Activated CD8-positive, alpha-beta memory T cell treated with anti-CD3 and anti-CD28 coated beads, Interleukin-2, amount 50 U/mL, for 4 hours (primary cell): ENCODE data around the gene KCTD11.
"Not testable (repeated sequence)": the region's sequence is repeated elsewhere in the genome, so short reads cannot be mapped to it uniquely, and the experiment has no call there.

Experiments used
- DNase-seq: peaks from one replicate; pipeline ENCODE4 v3.0.0-alpha.2; 2020

KCTD11 gene

DNA sequence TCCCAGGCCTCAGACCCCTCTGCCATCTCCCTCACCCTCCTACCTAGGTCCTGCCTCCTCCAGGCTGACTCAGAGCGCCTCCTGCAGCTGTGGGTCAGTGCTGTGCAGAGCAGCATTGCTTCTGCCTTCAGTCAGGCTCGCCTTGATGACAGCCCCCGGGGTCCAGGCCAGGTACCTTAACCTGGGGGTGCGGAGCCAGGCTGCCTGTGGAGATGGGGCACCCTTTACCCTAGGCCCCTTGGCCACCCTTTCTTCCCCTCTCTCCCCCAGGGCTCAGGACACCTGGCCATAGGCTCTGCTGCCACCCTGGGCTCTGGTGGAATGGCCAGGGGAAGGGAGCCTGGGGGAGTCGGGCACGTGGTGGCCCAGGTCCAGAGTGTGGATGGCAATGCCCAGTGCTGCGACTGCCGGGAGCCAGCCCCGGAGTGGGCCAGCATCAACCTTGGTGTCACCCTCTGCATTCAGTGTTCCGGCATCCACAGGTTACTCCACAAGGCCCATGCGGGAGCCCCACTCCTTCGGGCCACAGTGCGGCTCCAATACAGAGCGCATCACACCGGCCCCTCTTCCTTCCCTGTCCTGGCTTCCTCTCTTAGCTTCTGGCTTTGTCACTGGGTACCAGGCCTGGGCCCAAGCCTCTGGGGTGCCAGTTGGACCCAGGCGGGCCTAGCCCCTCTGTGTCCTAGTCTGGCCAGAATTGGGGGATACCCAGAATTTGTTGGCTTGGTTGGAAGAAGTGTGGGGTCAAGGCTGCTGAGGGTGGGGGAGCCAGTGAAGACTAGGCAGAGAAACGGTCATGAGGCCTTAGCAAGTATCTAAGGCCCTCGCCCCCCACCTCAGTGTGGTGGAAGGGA, 5.0 kb upstream of the KCTD11 start:
- DNase-seq = no peak

DNA sequence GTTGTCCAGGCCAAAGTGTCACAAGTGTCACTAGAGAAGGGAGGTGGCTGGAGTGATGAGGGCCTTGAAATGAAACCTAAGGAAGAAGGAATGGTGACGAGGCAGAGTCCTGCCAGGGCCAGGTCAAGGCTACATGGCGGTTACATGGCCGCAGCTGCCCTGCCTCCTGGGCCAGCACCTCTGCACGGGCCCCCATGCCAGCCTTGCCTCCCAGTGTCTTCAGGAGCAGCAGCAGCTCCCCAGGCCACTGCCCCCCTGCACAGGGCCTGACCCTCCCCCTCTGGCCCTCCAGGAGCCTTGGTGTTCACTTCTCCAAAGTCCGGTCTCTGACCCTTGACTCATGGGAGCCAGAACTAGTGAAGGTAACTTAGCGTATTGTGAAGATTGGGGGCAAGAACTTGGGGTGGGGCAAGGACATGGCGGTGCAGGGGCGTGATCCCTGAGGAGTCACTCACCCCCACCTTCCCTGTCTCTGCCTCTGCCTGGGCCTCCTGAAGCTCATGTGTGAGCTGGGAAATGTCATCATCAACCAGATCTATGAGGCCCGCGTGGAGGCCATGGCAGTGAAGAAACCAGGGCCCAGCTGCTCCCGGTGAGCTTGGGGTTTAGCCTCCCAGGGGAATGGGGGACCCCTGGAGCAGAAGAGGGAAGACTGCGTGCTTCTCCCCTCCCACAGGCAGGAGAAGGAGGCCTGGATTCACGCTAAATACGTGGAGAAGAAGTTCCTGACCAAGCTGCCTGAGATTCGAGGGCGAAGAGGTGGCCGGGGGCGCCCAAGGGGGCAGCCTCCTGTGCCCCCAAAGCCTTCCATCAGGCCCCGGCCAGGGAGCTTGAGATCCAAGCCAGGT, 4.1 kb upstream of the KCTD11 start:
- no peak for DNase-seq

DNA sequence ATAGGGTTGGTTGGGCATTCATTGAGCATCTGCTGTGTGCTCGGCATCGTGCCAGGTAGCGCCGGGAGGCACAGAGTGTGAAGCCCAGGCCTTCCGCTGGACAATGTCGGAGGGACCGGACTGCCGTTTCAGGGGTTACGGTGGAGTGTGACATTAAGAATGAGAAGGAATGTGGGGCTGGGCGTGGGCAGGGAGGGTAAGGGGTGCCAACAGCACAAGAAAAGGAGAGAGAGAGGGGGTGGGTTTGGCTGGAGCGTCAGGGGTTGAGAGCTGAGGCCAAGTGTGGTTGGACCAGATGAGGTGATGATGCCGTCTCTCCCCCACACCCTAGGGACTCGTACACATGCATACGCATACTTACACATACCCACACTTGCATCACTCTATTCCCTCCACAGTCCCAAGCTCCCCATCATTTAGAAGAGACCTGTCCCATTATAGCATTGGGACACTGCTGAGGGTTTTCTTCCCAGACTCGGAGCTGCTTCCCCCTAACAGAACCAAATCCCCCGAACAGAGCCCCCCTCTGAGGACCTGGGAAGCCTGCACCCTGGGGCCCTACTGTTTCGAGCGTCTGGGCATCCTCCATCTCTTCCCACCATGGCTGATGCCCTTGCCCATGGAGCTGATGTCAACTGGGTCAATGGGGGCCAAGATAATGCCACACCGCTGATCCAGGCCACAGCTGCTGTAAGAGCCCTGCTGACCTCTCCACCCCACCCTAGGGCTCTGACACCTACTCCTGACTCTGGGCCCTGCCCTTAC, 3.3 kb upstream of the KCTD11 start:
- DNase-seq = no peak

DNA sequence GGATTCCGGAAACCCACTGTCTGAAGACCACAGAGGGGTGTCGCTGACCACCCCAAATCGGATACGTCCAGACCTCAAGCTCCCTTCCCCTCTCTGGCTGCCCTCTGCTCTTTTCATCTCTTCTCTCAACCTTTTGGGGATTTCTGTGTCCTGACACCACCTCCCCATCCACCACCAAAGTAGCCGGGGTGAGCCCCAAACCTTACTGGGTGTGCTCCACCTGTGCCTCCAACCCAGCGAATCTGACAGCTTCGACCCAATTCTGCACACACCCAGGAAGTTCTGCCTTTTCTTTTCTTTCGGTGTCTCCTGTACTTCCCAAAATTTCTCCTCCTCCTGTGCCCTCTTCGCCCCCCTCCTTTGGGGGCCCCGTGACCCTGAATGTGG, 534 bp downstream of the KCTD11 start:
- no peak for DNase-seq

DNA sequence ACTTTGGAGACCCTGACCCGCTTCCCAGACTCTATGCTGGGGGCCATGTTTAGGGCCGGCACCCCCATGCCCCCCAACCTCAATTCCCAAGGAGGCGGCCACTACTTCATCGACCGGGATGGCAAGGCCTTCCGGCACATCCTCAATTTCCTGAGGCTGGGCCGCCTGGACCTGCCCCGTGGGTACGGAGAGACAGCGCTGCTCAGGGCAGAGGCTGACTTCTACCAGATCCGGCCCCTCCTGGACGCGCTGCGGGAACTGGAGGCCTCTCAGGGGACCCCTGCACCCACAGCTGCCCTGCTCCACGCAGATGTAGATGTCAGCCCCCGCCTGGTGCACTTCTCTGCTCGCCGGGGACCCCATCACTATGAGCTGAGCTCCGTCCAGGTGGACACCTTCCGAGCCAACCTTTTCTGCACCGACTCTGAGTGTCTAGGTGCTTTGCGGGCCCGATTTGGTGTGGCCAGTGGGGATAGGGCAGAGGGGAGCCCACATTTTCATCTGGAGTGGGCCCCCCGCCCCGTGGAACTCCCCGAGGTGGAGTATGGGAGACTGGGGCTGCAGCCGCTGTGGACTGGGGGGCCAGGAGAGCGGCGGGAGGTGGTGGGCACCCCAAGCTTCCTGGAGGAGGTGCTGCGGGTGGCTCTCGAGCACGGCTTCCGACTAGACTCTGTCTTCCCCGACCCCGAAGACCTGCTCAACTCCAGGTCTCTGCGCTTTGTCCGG, 1.1 kb downstream of the KCTD11 start:
- no peak for DNase-seq

DNA sequence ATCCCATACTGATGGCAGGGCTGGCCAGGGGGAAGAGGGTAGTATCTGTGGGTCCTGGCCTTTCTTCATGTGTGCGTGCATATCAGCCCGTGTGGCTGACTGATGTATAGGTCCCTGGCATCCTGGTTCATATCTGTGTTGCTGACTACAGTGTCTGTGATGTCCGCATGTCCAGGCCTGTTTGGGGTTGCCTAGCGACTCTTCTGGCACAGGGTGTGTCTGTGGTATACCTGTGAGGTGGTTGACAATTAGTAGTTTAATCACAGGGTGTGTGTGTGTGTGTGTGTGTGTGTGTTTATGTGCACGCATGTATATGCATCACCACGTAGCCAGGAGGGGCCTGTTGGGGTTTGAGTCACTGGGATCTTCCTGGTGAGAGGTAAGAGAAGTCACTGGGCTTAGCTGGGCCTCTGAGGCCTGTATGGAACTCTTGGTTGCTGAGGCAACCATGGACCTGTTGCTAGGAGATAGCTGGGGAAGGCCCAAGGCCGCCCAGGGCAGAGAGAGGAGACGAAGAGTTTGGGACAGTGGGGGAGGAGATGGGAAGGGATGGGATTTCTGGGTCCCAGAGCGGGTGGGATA, 2.4 kb downstream of the KCTD11 start:
- no peak for DNase-seq

DNA sequence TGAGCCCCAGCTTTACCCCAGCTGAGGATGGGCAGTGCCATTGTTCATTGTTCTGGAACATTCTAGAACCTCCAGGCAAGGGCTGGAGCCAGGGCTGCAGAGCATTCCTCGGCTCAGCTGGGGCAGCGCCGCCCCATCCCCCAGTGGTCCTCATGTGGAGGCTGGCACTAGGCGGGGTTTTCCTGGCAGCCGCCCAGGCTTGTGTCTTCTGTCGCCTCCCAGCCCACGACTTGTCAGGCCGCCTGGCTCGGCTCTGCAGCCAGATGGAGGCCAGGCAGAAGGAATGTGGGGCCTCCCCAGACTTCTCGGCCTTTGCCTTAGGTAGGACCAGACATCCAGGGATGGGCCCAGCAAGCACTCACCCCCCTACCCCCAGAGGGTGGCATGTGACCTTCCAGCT, 3.1 kb downstream of the KCTD11 start, which contains the start of gene TMEM95:
TMEM95 (plus strand) TSS at position 104 of the 400 bp plus-strand sequence; CDS start at position 153, 49 bp downstream.
- no peak for DNase-seq

DNA sequence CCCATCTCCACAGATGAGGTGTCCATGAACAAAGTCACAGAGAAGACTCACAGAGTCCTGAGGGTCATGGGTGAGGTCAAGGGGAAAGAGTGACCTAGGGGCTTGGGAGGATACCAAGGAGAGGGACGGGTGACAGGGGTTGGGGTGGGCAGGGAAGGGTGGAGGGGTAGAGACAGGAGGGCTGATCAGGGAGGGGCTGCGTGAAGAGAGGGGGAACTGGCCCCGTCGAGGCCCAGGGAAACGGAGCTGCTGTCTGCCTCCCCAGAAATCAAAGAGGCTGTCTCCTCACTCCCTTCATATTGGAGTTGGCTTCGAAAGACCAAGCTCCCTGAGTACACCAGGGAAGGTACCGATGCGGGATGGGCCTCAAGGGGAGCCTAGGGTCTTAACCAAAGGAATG, 3.6 kb downstream of the KCTD11 start:
- DNase-seq = no peak

DNA sequence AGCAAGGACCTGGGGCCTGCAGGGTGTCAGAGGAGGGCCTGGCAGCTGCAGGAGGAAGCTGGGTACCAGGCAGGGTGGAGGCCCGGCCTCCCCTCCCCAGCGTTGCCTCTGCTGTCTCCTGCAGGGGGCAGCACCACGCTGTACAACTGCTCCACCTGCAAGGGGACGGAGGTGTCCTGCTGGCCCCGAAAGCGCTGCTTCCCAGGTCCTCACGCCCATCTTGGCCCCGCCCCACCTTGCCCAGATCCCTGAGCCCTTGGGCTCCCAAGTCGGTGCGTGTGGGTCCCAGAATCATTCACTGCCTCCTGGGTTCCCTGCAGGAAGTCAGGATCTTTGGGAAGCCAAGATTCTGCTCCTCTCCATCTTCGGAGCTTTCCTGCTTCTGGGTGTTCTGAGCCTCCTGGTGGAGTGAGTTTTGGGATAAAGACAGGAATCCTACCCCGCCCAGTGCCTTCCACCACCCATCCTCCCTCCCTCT, 4.1 kb downstream of the KCTD11 start:
- DNase-seq = peak; percentile 84

DNA sequence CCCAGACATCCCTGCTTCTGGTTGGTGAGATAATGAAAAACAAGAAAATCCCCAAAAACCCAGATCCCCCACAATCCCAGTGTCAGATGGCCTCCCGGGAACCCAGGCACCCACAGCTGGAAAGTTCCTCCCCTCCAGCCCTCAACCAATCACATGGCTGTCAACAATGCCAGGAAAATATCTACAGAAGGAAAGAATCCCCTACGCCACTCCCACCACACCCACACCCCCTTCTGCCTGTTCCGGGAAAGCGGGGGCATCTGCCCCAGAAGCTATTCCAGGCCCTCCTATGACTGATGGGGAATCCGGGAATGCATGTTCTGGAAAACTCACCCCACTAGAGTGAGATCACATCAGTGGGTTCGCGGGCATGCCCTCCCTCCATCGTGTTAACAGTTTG, 4.8 kb downstream of the KCTD11 start:
- no peak for DNase-seq

DNA sequence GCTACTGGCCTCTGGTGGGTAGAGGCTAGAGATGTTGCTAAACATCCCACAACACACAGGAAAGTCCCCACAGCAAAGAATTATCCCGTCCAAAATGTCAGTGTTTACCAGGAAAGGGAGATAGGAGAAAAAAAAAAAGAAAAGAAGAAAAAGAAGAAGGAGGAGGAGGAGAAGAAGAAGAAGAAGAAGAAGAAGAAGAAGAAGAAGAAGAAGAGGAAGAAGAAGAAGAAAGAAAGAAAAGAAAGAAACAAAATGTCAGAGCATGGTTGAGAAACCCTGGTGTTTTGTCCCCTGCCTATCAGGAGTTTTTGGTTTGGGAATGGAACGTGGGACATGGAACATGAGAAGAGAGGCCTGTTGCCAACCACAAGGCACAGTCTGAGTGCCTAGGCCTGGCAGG, 5.4 kb downstream of the KCTD11 start:
- no peak for DNase-seq

DNA sequence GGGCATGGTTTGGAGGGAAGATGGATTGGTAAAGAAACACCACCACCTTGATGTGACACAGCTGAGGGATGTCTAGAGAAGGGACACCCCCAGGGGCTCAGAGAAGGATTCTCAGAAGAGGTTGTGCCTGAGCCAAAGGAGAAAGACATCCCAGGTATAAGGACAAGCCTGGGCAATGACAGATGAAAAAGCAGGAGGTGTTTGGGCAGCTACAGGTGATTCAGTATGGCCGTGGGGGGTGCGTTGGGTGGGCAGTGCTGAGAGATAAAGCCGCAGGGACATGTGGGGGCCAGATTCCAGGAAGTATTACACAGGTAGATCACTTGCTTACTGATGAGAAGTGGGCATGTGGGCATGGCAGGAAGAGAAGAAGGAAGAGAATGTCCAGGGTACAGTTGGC, 9.9 kb downstream of the KCTD11 start:
- no peak for DNase-seq

DNA sequence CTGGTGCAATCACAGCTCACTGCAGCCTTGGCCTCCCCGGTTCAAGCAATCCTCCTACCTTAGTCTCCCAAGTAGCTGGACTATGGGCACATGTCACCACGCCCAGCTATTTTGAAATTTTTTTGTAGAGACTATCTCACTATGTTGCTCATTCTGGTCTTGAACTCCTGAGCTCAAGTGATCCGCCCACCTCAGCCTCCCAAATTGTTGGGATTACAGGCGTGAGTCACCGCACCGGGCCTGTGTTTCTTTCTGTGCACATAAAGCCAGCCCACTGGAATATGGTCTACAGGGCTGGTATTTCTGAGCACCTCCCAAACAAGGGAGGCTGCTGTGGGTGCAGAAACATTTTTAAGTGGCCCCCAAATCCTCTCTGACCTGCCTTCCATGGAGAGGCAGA, 11.3 kb downstream of the KCTD11 start:
- no peak for DNase-seq

DNA sequence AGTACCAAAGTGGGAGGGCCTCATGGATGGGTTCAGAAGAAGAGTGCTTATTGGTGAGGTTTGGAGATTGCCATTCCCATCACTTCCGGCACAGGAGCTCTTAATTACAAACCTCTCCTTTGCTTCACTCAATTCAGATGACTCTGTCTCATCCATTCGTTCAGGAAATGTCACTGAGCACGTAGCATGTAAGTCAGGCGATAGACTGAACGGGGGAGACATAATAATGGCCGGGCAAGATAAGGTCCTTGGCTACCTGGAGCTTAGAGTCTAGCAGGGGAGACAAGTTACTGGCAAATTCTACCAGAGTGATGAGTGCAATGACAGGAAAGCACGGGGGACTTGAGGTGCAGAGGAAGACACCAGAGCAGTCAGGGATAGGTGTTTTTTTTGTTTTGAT, 14.0 kb downstream of the KCTD11 start:
- not testable (repeated sequence) for DNase-seq

DNA sequence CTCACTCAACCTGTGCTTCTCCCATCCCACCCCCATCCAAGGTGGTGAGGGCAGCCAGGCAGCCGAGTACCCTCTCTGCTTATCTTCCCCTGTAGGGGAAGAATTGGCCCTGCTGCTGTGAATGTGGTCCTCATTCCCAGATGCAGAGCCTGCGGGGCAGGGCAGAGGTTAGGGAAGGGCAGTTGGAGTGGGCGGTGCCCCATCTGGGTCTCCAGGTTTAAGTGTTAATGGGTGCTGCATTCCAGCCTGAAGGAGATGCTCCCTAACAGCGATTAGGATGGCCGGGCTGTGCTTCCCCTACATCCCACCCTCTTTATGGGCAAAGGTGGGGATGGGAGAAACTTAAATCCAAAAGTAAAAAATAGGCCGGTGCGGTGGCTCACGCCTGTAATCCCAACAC, 15.1 kb downstream of the KCTD11 start:
- no peak for DNase-seq

DNA sequence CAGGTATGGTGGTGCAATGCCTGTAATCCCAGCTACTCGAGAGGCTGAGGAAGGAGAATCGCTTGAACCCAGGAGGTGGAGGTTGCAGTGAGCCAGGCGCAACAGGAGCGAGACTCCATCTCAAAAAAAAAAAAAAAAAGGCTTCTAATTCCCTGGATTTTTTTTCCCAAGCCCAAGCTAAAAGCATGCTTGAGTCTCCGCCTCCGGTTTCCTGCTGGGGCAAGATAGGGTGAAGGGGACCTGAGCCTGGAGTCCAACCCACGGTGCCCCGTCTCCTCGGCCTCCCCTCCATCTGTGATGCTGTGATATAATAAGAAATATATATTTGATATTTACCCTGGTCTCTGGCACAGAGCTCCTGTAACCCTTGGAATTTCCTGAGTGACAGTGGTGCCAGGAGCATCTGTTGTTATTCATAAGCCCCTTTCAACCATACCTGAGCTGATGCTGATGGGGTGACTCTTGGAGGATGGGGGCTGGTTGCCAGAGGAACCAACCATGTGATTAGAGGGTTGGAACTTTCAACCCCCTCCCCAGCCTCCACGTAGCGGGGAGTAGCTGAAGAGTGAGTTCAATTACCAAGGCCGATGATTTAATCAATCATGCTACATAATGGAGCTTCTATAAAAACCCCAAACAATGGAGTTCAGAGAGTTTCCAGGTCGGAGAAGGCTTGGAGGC, 16.1 kb downstream of the KCTD11 start:
- no peak for DNase-seq

DNA sequence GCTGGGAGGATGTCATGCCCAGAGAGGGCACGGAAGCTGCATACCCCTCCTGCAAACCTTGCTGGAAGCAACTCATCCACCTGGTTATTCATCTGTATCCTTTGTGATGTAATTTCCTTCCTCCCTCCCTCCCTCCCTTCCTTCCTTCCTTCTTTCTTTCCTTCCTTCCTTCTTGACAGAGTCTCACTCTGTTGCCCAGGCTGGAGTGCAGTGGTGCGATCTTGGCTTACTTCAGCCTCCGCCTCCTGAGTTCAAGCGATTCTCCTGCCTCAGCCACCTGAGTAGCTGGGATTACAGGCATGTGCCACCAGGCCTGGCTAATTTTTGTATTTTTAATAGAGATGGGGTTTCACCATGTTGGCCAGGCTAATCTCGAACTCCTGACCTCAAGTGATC, 16.6 kb downstream of the KCTD11 start:
- DNase-seq = not testable (repeated sequence)

DNA sequence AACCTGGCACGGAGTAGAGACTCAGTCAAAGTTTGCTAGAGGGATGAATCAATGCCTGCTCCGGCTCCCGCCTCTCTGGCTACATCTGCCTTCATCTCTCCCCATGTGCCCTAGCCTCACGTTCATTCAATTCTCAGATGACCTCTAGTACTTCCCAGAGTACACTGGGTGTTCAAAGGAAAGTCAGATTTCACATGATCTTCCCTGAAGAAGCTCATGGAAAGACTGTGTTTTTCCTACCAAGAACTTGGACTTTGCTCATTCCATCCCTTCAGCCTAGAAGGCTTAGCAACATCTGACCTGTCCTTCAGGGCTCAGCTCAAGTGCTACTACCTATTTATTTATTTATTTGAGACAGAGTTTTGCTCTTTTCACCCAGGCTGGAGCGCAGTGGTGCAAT, 17.9 kb downstream of the KCTD11 start:
- DNase-seq = no peak

DNA sequence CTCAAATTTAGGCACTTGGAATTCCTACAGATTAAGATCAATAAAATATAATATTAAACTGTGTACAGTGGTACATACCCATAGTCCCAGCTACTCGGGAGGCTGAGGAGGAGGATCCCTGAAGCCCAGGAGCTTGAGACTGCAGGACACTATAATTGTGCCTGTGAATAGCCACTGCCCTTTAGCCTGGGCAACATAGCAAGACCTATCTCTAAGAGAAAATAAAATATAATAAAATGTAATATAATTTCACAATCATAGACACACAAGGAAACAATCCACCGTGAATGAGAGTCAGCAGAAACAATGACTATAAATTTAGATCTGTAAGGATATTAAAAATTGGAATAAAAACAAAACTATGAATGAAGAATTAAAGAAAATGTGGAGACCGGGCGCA, 18.9 kb downstream of the KCTD11 start:
- no peak for DNase-seq

DNA sequence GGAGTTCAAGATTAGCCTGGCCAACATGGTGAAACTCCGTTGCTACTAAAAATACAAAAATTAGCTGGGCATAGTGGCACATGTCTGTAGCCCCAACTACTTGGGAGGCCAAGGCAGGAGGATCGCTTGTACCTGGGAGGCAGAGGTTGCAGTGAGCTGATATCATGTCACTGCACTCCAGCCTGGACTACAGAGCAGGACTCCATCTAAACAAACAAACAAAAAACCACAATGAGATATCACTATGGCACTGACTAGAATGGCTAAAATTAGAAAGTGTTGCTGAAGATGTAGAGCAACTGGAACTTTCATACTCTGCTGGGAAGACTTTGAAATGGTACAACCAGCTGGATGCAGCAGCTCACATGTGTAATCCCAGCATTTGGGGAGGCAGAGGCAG, 22.4 kb downstream of the KCTD11 start:
- no peak for DNase-seq

DNA sequence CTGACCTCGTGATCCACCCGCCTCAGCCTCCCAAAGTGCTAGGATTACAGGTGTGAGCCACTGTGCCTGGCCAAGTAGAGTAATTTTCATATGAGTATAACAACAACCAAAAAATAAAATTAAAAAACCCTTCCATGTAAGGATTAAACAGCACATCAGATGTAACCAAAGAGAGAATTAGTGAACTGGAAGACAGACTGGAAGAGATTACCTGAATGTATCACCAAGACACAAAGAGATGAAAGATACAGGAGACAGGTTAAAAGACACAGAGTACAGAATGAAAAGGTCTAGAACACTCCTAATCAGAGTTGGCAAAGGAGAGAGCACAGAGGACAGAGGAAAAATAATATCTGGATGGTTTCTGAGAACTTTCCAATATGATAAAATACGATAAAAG, 27.2 kb downstream of the KCTD11 start:
- no peak for DNase-seq

DNA sequence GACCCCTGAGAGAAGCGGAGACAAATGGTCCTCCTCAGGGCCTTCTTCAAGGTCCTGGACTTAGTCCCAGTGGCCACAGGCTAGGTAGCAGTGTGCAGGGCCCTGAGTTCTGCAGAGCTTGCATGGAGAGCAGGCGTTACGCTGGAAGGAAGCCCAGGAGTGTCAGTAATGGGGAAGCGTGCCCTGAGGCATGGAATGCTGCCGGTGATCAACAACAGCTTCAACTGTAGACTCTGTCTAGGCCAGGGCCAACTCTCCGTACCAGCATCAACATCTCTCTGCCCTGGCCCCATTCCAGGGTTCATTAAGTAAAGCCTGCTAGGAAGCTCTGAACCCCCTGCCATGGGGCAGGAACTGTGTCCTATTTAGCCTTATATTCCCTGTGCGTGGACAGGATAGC, 28.4 kb downstream of the KCTD11 start:
- no peak for DNase-seq
